NCI-H2196 (cell line): Measurements from ENCODE around the gene OAF.

Source experiments
- DNase-seq: peaks from one replicate; lab custom pipeline; 2025; ENCODE audit not compliant: unreplicated experiment; lab: John Stamatoyannopoulos, UW

The OAF gene

GRCh38 chr11:120183701-120184141 is 27.1 kb upstream of the OAF start:
- DNase-seq, result no peak

- no peak for DNase-seq
Measured at GRCh38 chr11:120184371-120184945, 26.4 kb upstream of the OAF start.

- no peak for DNase-seq
Measured at GRCh38 chr11:120184946-120185705, 25.7 kb upstream of the OAF start.

GRCh38 chr11:120185706-120186455 is 25.0 kb upstream of the OAF start:
- DNase-seq, result no peak

GRCh38 chr11:120186456-120186773 is 24.4 kb upstream of the OAF start:
- DNase-seq, result no peak

- DNase-seq, result no peak
Measured at GRCh38 chr11:120186774-120187591, 23.8 kb upstream of the OAF start.

- no peak for DNase-seq
Measured at GRCh38 chr11:120188371-120188770, 22.5 kb upstream of the OAF start.

- DNase-seq, result no peak
Measured at GRCh38 chr11:120188811-120189455, 21.9 kb upstream of the OAF start.

- DNase-seq, result no peak
Measured at GRCh38 chr11:120191058-120191457, 19.8 kb upstream of the OAF start.

GRCh38 chr11:120192831-120193625 is 17.8 kb upstream of the OAF start:
- DNase-seq, result no peak

GRCh38 chr11:120194166-120194565 is 16.7 kb upstream of the OAF start:
- no peak for DNase-seq

- no peak for DNase-seq
Measured at GRCh38 chr11:120195601-120196320, 15.1 kb upstream of the OAF start.

- DNase-seq, result no peak
Measured at GRCh38 chr11:120196826-120197225, 14.0 kb upstream of the OAF start.

- DNase-seq, result no peak
Measured at GRCh38 chr11:120197251-120197891, 13.5 kb upstream of the OAF start.

- no peak for DNase-seq
Measured at GRCh38 chr11:120197977-120198376, 12.9 kb upstream of the OAF start.

GRCh38 chr11:120198403-120198786 is 12.4 kb upstream of the OAF start:
- DNase-seq, result no peak

- no peak for DNase-seq
Measured at GRCh38 chr11:120198787-120199469, 11.9 kb upstream of the OAF start.

- no peak for DNase-seq
Measured at GRCh38 chr11:120199613-120200012, 11.2 kb upstream of the OAF start.
